GM12864 (cell line): ENCODE results near the gene BACE1.

Source experiments
- DNase-seq: peaks from one replicate; pipeline ENCODE4 v3.0.0-alpha.2; 2011; ENCODE audit warnings: low read depth
- H3K4me3 ChIP-seq: 2 replicates; pipeline ENCODE4 v1.5.1; 2011; ENCODE audit warnings: mild to moderate bottlenecking, low read depth, low read length, control low read depth
- TF ChIP-seq, protein P1 (sequence below): IDR thresholded peaks from 2 replicates; pipeline ENCODE4 v1.5.1; 2011; ENCODE audit warnings: low read depth, mild to moderate bottlenecking, moderate library complexity, low read length, control low read depth, inconsistent platforms; ENCODE audit errors: missing control alignments

BACE1 gene

DNA sequence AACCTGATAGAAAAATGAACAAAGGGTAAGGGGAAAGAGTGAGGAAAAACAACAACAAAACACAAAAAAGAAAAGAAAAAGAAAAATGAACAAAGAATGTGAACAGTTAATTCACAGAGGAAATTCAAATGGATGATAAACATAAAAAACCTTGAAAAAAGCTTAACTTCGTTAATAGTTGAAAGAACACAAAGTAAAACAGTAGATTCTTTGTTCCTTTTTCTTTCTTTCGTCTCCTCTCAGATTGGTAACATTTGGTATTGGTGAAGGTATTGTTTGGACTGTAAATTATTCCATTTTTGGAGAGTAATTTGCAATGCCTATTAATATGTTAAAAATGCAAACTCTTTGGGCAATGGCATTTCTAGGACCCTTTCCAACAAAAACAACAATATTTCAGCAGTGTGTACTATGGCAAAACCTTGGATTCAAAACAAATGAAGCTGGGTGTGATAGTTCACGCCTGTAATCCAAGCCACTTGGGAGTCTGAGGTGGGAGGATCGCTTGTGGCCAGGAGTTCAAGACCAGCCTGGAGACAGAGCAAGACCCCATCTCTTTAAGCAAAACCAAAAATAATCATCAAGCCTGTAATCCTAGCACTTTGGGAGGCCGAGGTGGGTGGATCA is 3.3 kb upstream of the BACE1 start:
- TF ChIP-seq, protein P1, sequence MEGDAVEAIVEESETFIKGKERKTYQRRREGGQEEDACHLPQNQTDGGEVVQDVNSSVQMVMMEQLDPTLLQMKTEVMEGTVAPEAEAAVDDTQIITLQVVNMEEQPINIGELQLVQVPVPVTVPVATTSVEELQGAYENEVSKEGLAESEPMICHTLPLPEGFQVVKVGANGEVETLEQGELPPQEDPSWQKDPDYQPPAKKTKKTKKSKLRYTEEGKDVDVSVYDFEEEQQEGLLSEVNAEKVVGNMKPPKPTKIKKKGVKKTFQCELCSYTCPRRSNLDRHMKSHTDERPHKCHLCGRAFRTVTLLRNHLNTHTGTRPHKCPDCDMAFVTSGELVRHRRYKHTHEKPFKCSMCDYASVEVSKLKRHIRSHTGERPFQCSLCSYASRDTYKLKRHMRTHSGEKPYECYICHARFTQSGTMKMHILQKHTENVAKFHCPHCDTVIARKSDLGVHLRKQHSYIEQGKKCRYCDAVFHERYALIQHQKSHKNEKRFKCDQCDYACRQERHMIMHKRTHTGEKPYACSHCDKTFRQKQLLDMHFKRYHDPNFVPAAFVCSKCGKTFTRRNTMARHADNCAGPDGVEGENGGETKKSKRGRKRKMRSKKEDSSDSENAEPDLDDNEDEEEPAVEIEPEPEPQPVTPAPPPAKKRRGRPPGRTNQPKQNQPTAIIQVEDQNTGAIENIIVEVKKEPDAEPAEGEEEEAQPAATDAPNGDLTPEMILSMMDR, result no peak
- no peak overlapping the region for H3K4me3 ChIP-seq
- no peak for DNase-seq

DNA sequence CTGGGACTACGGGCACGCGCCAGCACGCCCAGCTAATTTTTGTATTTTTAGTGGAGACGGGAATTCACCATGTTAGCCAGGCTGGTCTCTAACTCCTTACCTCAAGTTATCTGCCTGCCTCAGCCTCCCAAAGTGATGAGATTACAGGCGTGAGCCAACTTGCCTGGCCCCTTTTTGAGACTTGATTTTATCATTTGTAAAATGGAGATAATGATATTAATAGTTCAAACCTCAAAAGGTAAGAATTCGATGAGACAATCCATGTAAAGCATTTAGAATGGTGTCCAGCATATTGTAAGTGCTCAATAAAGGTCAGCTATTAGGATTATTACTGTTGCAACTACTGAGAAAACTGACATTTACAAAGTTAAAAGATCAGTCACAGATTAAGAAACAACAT is 2.7 kb upstream of the BACE1 start:
- TF ChIP-seq, protein P1, result no peak
- DNase-seq, result no peak
- H3K4me3 ChIP-seq, result no peak overlapping the region

DNA sequence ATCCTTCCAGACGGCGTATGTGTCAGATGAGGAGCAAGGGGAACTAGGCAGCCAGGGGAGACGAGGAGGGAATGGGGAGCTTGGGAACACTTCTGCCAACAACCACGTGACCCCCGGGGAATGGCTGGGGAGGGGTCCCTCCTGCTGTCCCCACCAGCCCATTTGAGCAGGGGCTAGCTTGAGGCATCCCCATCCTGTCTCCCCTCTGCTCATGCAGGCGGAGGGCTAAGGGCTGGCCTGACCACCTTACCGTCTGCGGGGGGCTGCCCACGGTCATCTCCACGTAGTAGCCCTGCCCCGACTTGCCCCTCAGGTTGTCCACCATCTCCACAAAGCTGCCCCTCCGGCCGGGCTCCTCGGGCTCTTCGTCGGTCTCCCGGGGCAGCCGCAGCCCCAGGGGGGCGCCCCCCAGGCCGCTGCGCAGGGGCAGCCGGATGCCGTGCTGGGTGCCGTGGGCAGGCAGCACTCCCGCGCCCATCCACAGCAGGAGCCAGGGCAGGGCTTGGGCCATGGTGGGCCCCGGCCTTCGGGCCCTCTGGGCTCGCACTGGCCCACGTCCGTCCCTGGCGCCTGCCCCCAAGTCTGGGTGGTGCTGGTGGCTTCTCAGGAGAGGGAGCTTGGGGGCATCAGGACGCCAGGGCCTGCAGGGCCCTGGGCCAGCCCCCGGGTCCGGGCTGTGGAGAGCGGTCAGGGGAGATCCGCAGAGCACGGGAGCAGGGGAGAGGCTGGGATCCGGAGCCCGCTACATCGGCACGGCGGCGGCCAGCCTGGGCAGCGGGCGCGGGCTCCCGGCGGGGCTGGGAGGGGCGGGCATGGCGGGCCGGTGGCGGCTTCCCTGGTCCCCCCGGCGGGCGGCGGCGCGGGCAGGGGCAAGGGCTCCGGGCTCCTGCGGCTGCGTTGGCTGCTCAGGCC is 515 bp downstream of the BACE1 start:
- no peak for DNase-seq
- H3K4me3 ChIP-seq, result no peak overlapping the region; the same call in 1 of the 2 replicates
- TF ChIP-seq, protein P1, result no peak

DNA sequence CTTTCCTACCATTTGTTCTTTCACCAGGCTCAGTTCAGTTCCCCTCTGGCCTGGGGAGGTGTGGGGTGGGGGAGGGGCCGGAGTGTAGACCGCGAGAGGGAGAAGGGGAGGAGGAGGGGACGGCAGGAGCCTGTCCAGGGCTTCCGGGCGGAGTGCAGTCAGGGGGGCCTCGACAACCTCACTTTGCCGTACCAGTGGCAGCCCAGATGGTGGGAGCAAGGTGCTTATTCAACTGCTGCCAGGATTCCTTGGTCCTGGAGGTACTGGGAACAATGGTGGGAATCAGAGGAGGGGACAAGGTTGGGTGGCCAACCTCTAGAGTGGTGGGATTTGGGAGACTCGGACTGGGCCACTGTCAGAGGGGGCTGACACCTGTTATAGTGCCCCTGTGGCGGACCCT is 1.2 kb downstream of the BACE1 start:
- TF ChIP-seq, protein P1, result no peak
- DNase-seq, result no peak
- H3K4me3 ChIP-seq, result no peak overlapping the region

DNA sequence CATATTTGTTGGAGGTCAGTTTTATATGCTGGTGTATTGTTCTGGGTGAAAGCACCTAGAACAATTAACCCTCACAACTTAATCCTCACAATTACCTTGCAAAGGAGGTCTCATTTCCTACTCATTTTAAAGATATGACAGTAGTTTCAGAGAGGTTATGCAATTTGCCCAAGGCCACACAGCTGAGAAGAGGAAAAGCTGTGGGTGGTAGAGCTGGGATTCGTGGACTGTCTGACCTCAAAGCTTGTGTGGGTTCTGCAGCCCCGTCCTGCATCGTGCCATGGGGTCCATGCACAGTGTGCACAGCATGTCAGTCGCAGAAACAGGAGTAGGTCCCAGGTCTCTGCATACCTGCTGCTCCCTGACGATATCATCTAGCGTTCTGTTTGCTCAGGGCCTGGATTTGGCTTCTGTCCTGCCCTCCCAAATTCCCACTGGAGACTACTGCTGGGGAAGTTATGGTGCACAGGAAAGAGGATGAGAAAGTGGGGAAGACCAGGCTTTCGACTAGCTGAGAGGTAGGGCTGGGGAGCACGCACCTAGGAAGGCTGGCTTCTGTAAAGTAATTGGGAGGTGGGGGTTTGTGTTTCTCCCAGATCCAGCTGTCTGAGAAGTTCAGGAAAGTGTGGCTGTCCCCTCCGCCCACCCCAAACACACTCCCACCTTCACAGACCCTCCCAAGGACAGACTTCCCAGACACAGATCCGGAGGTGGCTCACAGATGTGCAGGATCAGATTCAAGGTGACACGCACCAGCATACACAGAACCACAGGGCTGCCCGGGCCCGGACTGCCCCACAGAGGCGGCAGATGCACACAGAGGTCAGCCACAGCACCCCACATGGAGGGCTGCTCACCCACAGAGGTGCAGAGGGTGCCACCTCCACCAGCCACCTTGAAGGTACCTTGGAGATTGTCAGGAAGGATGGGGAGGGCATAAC is 2.0 kb downstream of the BACE1 start:
- TF ChIP-seq, protein P1, result no peak
- H3K4me3 ChIP-seq, result no peak overlapping the region

DNA sequence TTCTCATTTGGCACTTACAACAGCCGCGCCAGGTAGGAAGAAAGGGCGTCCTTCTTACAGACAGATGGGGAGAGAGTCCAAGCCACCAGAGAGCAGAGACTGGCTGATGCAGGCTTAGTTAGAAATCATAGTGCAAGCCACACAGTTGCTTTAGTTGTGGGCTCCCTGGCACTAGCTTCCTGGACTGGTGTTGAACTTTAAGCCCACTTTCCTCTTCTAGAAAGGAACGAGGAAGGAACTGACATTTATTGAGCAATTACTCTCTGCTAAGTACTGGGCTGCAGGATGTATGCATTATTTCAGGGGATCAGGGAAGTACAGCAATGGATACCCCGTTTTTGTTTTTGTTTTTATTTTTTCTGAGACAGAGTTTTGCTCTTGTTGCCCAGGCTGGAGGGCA is 3.0 kb downstream of the BACE1 start:
- TF ChIP-seq, protein P1, result no peak
- no peak overlapping the region for H3K4me3 ChIP-seq
- no peak for DNase-seq

More for the DNA sequence above, 2.0 kb downstream of the BACE1 start:
- DNase-seq, result no peak
